HG02642 (cell line): ENCODE results near the gene SLC5A5.
"Not testable (repeated sequence)": the region's sequence is repeated elsewhere in the genome, so short reads cannot be mapped to it uniquely, and the experiment has no call there.

ENCODE experiments used
- ATAC-seq: cut with Tn5 transposase; IDR thresholded peaks from one replicate; pipeline ENCODE4 v1.9.1; 2021; ENCODE audit warnings: mild to moderate bottlenecking; ENCODE audit not compliant: unreplicated experiment, poor library complexity

Gene SLC5A5

DNA sequence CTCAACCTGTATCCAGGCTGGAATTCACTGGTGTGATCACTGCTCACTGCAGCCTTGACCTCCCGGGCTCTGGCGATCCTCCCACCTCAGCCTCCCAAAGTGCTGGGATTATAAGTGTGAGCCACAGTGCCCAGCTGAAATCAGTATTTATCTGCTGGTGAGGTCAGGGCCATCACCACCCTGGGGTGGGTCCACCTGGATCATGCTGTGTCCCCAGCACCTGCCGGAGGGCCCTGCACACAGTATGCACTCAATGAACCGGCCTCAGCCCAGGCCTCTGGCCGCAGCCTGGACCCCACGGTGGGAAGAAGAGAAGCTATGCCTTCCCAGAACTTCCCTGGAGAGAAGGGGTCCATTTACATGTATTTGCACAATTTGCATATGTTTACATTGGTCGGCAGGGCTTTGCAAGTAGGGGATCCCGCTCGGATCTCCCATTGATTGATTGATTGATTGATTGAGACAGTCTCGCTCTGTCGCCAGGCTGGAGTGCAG lies 2.6 kb upstream of the SLC5A5 start:
- no peak for ATAC-seq

DNA sequence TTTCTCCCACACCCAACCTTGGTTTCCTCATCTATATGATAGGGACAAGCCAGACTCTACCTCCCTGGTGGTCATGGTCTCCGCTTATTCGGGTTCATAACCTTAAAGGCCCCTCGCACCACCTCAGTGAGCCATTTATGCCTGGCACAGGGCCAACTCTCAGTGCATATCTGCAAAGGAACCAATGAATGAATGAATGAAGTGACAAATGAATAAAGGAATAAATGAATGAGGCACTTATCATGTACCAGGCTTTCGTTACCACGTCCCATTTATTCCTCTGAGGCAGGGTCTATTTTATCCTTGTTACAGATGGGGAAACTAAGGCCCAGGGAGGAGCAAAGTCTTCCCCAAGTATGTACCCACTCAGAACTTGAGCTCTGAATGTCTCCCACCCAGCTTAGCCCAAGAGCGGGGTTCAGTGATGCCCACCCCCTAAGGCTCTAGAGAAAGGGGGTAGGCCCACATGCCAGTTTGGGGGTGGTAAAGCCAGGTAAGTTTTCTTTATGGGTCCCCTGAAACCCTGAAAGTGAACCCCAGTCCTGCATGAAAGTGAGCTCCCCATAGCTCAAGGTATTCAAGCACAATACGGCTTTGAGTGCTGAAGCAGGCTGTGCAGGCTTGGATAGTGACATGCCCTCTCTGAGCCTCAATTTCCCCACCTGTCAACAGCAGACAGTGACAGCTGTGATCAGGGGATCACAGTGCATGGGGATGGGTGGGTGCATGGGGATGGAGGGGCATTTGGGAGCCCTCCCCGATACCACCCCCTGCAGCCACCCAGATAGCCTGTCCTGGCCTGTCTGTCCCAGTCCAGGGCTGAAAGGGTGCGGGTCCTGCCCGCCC lies 490 bp upstream of the SLC5A5 start:
- no peak for ATAC-seq

DNA sequence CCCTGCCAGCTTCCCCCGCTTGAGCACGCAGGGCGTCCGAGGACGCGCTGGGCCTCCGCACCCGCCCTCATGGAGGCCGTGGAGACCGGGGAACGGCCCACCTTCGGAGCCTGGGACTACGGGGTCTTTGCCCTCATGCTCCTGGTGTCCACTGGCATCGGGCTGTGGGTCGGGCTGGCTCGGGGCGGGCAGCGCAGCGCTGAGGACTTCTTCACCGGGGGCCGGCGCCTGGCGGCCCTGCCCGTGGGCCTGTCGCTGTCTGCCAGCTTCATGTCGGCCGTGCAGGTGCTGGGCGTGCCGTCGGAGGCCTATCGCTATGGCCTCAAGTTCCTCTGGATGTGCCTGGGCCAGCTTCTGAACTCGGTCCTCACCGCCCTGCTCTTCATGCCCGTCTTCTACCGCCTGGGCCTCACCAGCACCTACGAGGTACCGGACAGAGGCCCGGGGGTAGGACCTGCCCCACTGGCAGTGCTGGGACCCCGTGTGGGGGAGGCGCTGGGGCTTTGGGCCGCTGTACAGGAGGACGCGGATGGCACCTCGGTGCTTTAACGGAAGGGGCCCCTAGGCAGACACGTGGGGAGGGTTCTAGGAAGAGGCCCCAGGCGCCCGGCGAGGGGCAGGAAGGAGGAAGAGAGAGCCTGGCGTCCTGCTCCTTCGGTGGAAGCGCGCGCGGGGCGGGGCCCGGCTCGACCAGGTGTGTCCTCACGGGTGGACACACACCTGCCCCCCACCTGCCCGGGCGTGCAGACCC lies 681 bp downstream of the SLC5A5 start:
- ATAC-seq, result no peak

DNA sequence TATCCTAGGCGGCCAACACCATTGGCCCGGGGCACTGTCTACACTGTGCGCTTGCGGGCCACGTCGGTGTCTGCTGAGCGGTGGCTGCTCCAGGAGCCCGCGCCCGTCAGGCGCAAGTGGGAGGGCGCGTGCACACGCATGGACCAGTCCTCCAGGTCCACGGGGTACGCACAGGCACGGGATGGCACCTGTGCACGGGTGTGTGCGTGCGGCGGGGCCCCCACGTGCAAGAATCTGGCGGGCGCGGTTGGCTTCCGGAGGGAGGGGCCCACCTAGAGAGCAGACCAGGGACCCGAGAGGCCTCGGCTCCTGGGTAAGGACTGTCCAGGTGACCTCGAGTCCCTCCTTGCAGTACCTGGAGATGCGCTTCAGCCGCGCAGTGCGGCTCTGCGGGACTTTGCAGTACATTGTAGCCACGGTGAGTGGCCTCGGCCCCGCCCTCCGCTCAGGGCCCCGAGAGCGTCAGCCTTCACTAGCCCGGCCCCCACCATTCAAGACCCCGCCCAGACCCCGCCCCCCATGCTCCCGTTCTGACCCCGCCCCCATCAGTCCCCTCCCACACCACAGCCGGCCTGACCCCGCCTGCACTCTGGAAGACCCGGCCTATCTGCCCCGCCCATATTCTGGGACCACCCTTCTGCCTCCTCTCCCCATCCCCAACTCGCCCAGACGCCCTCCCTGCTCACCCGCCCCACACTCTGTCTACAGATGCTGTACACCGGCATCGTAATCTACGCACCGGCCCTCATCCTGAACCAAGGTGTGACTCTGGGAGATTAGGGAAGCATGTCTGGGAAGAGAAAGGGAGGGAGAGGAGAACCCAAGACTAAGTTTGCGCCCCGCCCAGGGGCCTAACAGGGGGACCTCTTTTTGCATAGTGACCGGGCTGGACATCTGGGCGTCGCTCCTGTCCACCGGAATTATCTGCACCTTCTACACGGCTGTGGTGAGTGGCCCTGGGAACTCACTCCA lies 2.3 kb downstream of the SLC5A5 start:
- ATAC-seq, result no peak

DNA sequence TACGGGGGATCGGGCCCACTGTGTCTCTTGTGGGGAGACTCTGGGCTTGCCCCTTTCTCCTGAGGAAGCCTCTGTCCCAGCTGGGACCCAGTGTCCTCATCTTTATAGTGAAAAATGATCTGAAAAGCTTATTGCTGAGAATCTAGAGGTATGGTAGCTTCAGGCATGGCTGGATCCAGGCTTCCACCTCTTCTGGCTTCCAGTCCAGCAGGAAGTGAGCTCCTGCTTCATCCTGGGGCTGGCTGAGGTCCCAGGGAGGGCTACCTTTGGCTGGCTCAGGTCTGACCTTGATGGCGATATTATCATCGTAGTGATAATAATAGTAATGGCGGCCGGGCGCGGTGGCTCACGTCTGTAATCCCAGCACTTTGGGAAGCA lies 3.0 kb downstream of the SLC5A5 start:
- no peak for ATAC-seq

DNA sequence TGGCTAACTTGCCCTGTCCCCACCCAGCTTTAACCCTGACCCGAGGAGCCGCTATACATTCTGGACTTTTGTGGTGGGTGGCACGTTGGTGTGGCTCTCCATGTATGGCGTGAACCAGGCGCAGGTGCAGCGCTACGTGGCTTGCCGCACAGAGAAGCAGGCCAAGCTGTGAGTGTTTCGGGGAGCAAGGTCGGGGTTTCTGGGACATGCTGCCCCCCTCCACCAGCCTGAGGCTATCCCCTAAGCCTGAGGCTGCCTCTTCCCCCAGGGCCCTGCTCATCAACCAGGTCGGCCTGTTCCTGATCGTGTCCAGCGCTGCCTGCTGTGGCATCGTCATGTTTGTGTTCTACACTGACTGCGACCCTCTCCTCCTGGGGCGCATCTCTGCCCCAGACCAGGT lies 6.0 kb downstream of the SLC5A5 start:
- no peak for ATAC-seq

DNA sequence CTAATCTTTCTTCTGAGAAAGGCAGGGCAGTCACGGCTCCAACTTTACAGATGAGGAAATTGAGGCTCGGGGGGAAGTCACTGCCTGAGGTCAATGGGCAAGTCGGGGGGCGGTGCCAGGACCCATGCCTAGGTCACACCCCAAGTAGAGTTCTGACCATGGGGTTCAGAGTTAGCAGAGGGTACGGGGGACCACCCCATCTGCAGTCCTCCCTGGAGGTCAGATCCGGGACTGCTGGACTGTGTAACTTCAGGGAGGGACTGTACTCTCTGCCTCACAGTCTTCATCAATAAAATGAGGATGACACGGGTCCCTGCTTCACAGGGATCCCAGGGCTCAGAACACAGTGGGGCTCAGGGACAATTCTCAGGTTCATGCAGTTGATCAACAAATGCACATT lies 7.7 kb downstream of the SLC5A5 start:
- ATAC-seq, result no peak

DNA sequence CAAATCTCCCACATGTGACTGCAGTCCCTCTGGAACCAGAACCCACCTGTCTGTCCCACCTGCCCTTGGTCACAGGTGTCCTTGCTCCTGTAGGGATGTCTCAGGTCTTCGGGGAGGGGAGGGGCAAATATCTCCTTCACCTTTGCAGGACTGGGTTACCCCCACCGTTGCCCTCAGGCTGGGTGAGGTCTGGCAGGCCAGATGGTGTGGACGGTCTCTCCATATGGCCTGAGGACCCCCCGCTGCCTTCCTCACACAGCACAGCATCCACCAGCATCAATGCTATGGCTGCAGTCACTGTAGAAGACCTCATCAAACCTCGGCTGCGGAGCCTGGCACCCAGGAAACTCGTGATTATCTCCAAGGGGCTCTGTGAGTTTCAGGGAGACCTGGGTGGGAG lies 10.0 kb downstream of the SLC5A5 start:
- ATAC-seq, result no peak

DNA sequence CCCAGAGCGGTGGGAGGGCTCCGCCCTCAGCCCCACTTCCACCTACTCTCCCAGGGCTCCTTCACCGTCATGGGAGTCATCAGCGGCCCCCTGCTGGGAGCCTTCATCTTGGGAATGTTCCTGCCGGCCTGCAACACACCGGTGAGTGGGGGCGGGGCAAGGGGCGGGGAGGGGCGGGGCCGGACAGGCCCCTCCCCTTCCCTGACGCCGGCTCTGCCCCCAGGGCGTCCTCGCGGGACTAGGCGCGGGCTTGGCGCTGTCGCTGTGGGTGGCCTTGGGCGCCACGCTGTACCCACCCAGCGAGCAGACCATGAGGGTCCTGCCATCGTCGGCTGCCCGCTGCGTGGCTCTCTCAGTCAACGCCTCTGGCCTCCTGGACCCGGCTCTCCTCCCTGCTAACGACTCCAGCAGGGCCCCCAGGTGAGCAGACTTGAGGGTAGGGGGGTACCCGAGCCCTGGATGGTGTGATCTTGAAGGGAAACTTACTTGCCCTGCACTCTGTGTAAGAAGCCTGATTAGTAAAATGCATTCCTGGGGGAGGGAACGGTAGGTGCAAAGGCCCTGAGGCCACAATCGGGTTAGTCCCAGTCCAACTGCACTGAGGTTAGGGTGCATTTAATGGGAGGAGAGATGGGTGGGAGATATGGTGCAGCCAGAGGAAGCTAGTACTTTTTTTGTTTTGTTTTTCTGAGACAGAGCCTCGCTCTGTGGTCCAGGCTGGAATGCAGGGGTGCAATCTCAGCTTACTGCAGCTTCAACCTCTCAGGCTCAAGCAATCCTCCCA lies 12.1 kb downstream of the SLC5A5 start:
- no peak for ATAC-seq

DNA sequence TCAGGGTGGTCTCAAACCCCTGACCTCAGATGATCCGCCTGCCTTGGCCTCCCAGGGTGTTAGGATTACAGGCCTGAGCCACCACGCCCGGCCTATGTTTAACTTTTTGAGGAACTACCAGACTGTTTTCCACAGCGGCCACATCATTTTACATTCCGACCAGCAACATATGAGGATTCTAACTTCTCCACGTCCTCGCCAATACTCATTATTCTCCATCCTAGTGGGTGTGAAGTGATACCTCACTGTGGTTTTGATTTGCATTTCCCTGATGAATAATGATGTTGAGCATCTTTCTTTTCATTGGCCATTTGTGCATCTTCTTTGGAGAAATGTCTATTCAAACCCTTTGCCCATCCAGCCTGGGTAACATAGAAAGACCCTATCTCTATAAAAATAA lies 14.8 kb downstream of the SLC5A5 start:
- no peak for ATAC-seq

DNA sequence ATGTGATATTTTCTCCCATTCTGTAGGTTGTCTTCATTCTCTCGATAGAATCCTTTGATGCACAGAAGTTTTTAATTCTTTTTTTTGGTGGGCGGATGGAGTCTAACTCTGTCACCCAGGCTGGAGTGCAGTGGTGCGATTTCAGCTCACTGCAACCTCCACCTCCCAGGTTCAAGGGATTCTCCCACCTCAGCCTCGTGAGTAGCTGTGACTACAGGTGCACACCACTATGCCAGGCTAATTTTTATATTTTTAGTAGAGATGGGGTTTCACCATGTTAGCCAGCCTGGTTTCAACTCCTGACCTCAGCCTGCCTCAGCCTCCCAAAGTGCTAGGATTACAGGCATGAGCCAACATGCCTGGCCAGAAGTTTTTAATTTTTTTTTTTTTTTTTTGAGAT lies 15.5 kb downstream of the SLC5A5 start:
- ATAC-seq, result not testable (repeated sequence)

DNA sequence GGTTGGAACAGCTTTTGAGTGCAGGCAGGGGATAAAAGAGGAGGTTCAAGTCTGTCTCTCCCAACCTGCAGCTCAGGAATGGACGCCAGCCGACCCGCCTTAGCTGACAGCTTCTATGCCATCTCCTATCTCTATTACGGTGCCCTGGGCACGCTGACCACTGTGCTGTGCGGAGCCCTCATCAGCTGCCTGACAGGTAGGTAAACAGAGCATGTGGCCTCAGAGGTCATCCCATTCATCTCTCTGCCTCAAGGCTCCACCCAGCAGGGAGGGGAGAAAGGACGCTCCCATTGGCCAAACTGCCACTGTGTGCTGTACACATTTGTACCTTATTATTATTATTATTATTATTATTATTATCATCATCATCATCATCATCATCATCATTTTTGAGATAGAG lies 16.5 kb downstream of the SLC5A5 start:
- no peak for ATAC-seq

DNA sequence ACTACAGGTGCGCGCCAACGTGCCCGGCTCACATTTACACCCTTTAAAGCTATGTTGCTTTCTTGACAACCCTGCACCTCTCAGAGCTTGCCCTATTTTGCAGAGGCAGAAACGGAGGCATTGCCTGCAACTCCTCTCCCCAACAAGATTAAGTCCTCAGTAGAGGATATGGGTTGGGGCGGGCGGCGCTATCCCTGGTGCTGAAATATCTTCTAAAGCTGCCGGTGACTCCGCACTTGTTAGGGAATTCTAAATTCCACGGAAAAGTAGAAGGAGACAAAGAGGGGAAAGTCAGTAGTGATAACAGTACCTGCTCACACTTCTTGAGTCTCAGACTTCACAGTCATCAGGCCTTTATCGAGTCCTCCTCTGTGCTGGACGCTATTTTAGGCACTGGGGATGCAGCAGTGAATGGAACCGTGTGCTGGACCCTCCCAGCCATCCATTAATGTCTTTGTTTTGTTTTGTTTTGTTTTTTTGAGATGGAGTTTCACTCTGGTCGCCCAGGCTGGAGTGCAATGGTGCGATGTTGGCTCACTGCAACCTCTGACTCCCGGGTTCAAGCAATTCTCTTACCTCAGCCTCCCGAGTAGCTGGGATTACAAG lies 18.0 kb downstream of the SLC5A5 start:
- ATAC-seq, result no peak

DNA sequence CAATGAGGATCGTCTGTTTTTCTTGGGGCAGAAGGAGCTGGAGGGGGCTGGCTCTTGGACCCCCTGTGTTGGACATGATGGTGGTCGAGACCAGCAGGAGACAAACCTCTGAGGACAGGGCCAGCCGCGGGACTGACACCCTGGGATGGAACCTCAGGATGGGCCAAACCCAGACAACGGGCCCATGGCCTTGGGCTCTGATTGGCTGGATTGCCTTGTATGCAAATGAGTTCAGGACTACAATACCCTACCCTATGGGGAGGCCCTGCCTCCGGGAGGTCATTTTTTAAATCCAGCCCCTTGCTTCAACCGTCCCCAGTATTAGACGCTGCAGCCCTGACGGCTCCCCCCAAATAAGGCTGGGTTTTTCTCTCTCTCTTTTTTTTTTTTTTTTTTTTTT lies 22.0 kb downstream of the SLC5A5 start:
- no peak for ATAC-seq

DNA sequence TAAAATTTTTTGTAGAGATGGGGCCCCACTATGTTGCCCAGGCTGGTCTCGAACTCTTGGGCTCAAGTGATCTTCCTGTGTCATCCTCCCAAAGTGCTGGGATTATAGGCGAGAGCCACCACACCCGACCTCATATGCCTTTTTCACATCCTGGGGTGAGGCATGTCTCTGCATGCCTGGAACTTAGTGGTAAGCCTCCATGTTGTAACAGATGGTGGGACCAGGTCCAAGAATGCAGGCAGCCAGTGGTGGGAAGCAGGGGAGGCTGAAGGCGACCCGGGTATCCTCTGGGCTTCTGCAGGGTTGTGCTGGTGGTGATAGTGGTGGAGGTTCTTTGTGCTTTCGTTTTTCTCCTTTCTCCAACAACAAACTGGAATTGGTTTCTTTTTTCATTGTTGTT lies 31.0 kb downstream of the SLC5A5 start:
- ATAC-seq, result no peak

DNA sequence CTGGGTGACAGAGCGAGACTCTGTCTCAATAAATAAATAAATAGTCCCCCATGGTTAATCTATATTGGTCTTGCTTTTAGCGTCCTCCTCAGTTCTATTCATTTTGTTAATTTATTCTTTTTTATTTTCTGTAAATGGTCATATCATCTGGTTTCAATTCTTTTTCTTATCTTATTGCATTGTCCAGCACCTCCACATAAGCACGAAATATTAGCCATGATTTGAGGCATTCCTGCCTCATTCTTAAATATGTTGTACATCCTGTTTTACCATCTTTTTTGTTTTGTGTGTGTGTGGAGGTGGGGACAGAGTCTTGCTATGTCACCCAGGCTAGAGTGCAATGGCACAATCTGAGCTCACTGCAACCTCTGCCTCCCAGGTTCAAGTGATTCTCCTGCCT lies 36.5 kb downstream of the SLC5A5 start:
- ATAC-seq, result no peak

DNA sequence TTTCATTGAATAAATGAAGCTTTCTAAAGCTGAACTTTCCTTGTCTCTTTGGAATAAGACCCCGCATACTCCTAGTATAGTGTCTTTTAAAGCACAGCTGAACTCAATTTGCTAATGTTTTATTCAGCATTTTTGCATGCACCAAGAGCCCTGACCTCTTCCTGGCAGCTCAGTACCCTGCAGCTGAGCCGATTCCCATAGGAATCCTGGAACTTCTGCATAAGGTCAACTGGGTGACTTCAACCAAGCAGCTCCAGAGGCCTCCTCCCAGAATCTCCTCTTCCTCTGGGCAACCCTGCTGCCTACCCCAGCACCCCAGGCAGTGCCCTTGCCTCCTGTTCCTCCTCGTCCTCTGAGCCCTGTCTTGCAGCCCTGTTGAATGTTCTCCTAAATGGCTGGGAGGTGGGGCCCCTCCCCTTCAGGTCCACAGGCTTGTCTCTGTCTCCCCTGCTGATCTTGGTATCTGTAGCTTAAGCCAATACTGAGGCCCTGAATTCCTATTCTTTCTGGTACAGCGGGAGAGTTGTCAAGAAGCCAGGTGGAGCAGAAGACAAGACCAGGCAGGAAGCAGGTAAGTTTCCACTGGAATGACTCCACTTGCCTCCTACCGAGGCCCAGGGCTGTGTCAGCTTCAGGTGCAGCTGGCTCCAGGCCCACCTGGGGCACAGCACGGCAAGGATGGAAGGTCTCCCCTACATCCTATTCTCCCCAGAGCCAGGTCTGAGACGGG lies 37.4 kb downstream of the SLC5A5 start:
- ATAC-seq, result no peak

DNA sequence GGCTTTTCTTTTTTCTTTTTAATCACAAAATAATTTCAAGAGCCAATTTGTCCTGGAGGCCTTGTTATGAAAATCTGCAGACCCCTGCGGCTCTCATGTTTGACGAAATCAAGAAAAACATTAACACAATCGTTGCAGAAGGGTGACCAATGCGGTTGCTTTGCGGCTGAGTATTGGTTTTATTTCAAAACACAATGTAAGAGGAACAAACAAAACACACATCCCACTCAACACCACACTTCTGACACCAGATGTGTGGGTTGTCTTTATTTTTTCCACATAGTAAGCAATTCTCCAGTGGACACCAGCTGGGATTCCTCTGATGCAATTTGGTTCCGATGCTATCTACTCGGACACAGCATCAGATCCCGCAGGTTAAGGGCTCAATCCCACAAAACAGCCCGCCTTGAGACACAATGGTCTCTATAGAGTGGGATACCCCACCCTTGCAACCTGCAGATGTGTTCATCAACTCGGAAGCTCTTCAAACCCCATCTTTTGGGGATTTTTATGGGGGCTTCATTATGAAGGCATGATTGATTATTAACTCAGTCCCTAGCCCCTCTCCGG lies 39.1 kb downstream of the SLC5A5 start:
- ATAC-seq, result no peak
